GM19193 (cell line): ENCODE results near the gene MGAT4A.

ENCODE experiments used
- POLR2A ChIP-seq: IDR thresholded peaks from 4 replicates; pipeline ENCODE4 v1.6.1; 2011; ENCODE audit not compliant: insufficient read depth, insufficient read length; ENCODE audit errors: extremely low read depth

The MGAT4A gene

DNA sequence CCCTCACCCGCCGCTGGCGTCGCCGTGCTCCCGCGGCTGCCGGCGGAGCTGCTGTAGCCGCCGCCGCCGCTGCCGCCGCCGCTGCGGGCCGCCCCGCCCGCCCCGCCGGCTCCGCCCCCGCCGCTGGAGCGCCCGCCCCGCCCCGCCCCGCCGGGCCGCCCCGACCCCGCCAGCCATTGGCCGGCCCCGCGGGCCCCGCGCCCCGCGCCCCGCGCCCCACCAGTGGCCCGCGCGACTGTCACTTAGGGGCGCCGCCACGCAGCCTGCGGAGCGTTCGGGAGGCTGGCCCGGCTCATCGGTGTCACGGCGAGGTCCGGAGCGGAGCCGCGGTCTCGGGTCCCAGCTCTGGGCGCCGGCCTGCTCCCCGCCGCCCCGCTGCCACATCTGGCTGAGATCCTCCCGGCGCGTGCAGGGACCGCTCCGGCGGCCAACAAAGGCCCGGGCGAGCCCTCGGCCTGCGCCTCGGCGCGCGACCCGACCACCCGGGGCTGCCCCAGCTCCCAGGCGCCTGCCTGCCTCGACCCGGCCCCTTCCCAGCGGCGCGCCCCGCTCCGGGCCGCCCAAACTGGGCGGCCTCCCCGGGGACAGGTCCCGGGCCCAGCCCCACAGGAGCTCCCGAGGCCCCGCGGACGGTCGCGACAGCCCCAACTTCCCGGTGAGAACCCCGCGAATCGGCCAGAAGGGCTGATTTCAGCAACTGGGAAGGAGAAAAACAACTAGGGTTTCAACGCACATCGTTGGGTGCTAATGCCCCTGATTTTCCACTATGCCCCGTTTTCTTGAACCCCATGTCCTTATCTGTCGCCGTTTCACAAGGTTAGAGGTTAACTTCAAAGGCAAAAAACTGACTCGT is at the start of gene MGAT4A:
Gene MGAT4A (minus strand): TSS at position 92 of the 853 bp plus-strand sequence. CDS start 4,800 bp downstream, outside the sequence.
- peak; percentile 71 for TF ChIP-seq POLR2A

DNA sequence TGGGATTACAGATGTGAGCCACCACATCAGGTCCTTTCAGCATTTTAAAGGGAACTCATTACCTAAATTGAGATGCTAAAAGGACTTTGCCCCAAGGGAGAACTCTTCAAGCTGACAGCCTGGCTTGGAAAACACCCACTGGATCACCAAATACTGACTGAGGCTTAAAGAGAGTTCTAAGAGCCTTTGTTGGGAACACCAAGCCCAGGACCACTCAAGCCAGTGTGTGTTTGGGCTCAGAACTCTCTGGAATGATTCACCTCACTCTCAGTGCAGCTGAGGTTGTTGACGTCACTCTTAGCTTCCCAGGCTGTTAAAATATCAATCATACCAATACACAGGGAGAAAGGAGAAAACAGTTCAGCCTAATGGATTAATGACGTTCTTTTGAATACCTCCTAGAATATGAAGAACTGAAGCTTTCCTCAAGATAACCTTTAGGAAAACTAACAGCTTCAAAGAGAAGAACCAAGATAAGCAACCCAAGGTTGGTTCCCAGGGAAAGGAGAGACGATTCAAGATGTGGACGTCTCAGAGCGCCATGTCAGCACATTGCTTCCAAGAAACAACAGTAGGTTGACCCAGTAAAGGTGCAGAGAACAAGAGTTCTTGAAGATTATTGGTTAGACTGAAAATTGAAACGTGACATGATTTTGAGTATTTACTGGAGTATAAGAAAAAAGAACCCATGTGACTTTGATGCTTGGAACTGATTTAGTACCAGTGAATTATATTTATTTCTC is 48.0 kb upstream of the MGAT4A start:
- TF ChIP-seq POLR2A: no peak

- no peak for TF ChIP-seq POLR2A
Observed at GRCh38 chr2:98778151-98778550, 47.2 kb upstream of the MGAT4A start.

GRCh38 chr2:98777710-98778109 is 46.8 kb upstream of the MGAT4A start:
- TF ChIP-seq POLR2A: no peak

DNA sequence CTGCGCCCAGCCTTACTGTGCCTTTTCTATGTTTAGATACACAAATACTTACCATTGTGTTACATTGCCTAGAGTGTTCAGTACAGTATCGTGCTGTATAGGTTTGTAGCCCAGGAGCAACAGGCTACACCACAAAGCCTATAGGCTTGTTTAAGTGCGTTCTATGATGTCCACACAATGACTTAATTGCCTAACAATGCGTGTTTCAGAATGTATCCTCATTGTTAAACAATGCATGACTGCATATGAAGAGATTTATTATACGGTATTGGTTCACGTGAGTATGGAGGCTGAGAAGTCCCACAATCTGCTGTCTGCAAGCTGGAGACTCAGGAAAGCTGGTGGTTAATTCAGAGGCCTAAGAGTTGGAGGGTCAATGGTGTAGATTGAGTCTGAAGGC is 46.1 kb upstream of the MGAT4A start:
- no peak for TF ChIP-seq POLR2A

DNA sequence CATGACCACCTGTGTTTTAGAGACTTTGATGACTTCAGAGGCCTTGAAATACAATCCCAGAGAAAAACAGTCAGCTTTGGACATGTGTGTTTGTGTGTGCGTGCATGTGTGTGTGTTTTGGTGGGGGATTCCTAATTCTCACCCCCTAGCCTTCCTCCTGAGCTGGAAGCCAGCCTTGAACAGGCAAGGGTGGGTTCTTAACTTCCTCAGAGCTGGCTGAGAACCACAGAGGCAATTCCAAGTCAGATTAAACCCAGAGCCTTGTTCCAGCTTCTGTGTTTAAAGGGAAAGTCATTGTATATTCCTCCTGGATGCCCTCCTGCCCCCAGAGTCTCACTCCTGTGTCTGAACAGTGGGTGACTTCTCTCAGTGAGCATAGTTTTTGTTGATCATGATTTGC is 45.2 kb upstream of the MGAT4A start:
- TF ChIP-seq POLR2A: no peak

DNA sequence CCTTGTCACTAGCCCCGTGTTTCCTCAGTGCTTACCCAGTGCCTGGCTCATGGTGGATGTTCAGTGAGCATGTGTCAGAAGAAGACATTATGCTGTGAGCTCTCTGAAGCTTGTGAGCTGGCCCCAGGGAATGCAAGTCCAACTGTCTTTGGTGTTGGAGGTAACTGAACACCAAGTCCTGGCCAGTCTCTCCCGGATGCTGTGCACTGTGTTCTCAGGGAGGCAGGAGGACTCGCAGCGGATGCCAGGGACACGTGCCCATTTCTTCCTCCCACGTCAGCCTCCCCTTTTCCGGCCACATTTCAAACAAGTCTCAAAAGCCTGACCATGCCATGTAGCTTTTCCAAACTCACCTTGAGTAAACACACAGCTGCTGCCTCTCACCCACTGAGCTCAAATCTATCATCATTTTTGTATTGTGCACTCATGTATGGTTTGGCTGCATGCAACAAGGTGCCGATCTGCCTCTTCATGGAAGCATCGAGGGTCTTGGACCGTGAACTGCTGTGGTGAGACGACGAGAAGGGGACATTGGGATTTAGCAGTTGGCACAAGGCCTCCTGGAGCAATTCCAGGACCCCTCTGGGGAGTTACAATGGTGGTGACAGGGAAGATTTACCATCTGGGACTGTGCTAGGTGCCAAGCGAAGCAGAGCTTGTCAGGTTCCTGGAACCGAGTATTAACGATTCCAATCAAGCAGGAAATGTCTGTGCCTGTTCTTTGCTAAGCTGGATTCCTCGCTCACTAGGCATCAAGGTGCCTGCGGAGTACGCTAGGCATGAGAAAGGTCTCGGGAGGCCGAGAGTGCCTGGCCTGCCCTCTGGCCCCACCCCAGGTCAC is 44.4 kb upstream of the MGAT4A start:
- no peak for TF ChIP-seq POLR2A

GRCh38 chr2:98773907-98774306 is 43.0 kb upstream of the MGAT4A start:
- no peak for TF ChIP-seq POLR2A

DNA sequence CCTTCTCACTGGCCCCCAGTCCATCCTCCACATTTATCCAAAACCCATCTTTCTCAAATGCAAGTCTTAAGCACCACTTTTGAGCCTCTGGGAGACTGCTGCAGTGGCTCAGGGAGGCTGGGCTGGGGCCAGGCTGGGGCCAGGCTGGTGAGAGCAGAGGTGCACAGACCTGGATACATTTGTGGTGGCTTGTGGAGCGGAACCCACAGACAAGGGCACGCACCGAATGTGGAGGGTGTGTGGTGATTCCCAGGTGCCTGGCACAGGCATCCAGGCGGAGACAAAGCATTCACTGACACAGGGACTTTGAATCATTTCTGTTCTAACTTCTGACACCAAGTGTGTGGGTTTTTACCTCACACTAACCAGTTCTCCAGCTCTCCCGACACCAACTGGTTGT is 42.2 kb upstream of the MGAT4A start:
- no peak for TF ChIP-seq POLR2A

DNA sequence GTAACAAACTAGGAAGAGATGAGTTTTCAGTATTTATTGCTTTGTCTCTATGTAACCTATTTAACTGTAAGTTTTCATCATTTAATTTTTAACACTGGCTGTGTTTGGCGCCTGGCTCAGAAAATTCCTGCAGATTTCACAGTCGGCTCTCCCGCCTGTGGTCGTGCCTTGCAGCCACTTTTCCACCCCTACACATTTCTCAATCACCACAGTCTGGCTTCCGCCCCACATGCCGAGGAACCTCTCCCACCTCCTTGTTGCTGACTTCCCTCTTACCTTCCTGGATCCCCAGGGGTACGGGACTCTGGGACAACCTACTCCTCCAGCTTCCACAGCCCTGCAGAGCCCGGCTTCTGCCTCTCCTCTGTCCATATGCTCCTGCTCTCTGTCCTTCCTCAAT is 41.6 kb upstream of the MGAT4A start:
- no peak for TF ChIP-seq POLR2A

DNA sequence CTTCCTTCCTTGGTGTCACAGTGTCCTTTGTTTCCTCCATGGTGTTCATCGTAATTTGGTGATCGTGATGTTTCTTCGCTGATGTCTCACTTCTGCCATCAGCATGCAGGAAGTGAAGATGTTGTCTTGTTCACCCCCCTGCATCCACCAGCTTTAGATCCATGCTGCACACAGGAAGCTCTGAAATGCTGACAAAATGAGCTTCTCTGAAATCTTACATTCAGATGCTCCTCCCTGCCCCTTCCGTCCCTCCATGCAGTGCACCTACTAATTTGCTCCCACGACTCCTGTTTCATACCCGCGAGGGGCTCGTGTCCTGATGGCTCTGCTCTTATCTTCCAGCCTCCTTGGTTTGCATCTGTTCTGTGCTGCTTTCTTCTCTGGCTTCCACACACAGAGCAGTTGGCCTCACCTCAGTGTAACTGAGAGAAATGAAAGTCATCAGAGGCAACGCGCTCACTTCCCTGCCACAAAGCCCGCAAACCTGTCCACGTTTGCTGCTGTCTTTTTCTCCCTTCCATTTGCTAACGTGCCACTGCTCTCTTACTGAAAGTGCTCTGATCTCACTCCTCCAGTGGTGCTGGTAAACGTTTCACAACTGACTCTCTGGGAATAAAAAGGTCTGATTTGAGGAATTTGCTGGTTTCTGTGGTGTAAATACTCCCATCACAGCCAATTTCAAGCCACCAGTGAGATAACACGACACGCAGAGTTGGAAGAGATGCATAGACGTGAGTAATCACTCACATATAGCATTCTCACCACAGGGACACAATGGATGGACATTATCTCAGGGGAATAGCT is 41.0 kb upstream of the MGAT4A start:
- TF ChIP-seq POLR2A: peak; percentile 25

GRCh38 chr2:98771264-98771663 is 40.3 kb upstream of the MGAT4A start:
- no peak for TF ChIP-seq POLR2A

DNA sequence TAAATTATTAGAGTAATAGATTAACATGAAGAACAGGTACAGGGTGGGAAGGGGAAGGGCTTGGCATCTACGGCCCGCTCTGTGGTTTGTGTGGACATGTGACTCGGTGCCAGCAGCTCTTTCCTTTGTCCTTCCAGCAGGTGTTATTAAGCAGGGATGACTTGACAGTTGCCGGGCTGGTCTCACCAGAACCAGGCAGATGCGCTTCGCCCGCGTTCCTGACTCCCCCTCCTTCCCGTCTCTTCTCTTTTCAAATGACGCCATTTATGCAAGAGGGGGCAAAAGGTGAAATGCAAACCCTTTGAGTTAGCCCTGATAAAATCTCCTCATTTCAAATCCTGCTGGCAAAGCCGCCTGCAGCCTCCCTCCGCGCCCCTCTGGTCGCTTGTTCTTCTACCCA is 38.9 kb upstream of the MGAT4A start:
- TF ChIP-seq POLR2A: no peak

DNA sequence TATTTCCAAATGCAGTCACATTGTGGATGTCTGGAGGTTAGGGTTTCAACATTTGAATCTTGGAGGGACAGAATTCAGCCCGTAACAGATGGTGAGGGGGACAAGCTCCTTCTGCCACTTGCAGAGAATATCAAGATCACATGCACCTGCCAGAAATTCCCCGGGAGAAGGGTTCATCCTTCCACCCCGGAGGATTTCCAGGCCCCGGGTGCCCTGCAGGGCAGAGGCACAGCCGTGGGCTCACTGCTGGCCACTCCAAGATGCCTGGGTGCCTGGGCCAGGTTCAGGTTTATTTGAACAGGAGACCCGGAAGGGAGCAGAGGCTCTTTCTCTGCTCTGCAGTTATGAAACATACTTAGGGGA is 38.2 kb upstream of the MGAT4A start:
- TF ChIP-seq POLR2A: no peak
